GM12891 (cell line): ENCODE measurements around the gene FAM222B.

Source experiments
- POLR2A ChIP-seq: IDR thresholded peaks from 2 replicates; pipeline ENCODE4 v1.6.1; 2011; ENCODE audit warnings: low read depth, low read length, control low read depth
- TAF1 ChIP-seq: IDR thresholded peaks from 2 replicates; pipeline ENCODE4 v1.6.1; 2011; ENCODE audit warnings: low read depth, low read length, control low read depth

GRCh38 chr17:28745786-28746411 is 96.7 kb downstream of the FAM222B start:
- TF ChIP-seq POLR2A (0 out of 2 replicates have a peak, but pooled peaks have one; percentile 17), TAF1 (no peak)
